Measurements from ENCODE around the gene TOMM22.

The TOMM22 gene

DNA sequence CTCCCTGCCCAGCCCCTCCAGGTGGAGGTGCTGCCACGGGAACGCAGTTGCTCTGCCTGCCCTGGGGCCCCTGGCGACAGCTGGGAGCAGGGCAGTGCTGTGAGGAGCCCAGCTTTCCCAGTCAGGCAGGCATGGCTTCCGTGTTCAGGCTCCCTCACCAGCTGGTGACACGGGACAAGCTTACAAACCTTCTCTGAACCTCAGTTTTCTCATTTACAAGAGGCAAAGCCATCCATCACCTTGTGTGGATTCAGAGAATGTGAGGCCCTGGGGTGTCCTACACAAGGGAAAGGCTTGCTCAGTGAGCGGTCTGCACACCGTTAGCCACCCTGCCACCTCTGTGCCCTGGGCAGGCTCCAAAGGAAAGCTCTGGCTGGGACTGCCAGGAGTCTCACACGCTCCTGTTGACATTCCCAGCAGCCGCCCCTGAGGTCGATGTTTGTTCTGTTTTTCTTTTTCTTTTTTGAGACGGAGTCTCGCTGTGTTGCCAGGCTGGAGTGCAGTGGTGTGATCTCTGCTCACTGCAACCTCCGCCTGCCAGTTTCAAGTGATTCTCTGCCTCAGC, 50.6 kb downstream of the TOMM22 start:
- in situ Hi-C loops (cut with MboI; ENCODE audit: low sequenced_read_pairs) = no loop called here

DNA sequence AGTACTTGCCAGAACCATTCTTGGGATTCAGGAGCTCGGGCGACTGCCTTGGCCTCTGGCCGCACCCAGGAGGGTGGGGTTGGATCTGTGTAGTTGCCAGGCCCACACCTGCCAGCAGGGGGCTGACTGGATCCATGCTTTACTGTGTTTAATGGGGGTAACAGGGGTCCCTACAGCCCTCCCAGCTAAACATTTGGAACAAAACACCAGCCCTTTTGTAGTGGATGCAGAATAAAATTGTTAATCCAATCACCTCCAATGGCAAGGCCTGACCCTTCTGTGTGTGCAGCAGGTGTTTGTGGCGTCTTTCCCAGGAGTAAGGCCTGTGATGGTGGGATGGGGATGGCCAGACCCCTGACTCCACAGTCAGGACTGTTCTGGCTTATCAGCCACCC, 51.6 kb downstream of the TOMM22 start:
- in situ Hi-C loops (cut with MboI; ENCODE audit: low sequenced_read_pairs) = no loop called here

DNA sequence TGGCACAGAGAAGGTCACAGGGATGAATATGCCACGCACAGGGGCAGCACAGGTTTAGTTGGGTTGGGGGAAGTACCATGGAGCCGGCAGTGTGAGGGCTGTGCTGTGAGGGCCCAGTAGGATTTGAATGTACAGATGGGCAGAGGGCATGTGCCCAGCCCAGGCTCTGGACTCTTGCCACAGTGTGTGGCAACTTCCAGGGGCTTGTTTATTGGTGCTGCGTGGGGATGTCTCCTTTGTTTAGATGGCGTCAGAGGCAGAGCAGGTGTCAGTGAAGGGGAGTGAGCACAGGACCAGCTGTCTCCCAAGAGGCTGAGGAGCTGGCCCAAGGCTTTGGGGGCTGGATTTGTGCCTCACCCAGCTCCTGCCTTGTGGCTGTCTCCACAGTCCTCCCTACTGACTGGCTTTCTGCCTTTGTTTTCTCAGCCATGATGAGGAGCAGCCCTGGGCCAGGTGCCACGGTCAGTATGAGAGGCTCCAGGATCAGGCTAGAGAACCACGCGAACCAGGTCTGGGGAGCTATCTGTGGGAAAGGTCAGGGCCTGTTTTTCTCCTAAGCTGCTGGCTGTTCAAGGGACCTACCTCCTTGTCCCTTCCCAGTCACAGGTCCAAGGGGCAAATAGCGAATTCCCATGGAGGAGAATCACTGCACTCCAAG, 52.1 kb downstream of the TOMM22 start:
- in situ Hi-C loops (cut with MboI; ENCODE audit: low sequenced_read_pairs) = no loop called here

DNA sequence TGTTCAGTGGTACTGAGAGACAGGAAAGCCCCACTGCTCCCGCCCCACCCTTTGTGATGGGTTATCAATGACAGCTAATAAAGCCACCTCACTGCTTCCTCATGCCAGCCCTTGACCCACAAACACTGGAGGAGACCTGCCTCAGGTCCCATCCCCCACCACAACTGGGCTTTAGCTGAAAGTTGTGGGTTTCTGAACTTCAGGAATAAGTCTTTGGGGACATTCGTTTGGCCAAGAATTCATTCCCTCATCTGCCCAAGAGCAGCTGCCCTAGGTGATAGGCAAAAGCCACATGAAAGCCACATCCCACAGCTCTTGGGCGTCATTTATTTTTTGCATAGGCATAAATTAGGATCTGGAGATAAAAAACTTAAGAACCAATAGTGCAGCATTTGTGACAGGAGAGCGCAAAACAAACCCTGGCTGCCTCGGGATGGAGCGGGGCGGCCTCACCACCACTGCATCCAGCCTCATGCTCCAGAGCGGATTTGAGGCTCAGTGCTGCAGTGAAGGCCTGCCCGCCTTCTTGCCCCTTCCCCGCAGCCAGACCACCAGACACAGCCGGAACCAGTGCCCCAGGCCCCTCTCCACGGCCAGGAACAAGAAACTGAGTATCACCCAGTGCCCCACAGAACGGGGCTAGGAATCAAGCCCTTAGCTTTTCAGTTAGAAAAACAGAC, 52.8 kb downstream of the TOMM22 start:
- in situ Hi-C loops (cut with MboI; ENCODE audit: low sequenced_read_pairs) = no loop called here
